ENCODE results near the gene ZCCHC13.
"Not testable (repeated sequence)": the region's sequence is repeated elsewhere in the genome, so short reads cannot be mapped to it uniquely, and the experiment has no call there.

Gene ZCCHC13

DNA sequence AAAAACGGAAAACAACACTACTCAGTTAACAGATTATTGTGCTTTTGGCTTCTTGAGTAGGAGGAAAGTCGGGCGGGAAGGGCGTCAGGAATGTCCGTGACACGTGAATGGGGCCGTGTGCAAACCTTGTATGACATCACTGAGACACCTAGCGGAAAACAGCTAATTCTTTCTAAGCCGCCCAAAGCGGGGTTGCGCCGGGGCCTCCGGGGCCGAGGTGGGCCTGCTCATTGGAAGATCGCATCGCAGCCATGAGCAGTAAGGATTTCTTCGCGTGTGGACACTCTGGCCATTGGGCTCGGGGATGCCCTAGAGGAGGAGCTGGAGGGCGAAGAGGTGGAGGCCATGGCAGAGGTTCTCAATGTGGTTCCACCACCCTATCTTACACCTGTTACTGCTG is at the start of gene ZCCHC13:
Gene ZCCHC13 (plus strand): TSS at position 165 of the 400 bp plus-strand sequence. CDS start 87 bp downstream, at position 252.
- DNase-seq (ENCODE audit: low spot score) = no peak

DNA sequence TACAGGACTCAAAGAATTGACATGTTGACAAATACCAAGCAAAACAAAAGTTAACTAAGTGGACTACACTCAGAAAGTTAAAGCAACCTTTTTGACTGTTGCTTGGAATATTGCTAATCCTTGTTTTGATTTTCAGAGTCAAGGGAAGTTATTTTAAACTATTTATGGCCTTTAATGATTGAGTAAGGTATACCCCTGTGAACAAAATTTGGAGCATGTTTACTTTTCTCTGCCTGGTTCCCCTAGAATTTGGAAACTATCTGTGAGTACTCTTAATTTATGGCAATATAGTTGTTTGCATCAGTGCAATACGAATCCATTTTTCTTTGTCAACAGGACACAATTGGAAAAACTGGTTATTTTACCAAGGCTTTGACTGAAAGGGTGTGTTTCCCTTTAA is 45.9 kb upstream of the ZCCHC13 start:
- not testable (repeated sequence) for DNase-seq (ENCODE audit: low spot score)

DNA sequence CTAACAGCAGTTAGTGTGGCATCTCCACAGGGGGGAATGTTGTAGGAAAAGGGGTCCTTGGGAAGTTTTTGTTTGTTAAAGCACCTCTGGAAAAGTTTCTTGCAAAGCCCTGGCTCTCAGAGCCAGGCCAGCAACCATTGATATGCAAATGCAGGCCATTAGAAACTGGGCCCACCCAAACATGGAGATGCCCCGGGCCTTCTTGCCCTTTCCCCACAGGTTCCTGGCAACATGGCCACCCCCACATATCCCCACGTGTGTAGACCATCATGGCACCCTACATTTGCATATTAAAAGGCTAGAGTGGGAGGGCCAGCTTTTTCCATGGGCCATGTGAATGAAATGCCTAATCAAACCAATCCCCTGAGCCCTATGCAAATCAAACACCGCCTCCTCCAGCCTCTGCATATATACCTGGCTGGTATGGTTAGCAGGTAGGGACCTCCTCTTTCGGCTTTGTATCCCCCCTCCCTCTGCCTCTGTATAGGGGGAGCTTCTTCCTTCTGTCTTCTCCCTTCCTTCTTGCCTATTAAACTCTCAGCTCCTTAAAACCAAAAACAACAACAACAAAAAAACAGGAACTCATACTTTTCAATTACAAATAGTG is 44.0 kb upstream of the ZCCHC13 start:
- no peak for DNase-seq (ENCODE audit: low spot score)

DNA sequence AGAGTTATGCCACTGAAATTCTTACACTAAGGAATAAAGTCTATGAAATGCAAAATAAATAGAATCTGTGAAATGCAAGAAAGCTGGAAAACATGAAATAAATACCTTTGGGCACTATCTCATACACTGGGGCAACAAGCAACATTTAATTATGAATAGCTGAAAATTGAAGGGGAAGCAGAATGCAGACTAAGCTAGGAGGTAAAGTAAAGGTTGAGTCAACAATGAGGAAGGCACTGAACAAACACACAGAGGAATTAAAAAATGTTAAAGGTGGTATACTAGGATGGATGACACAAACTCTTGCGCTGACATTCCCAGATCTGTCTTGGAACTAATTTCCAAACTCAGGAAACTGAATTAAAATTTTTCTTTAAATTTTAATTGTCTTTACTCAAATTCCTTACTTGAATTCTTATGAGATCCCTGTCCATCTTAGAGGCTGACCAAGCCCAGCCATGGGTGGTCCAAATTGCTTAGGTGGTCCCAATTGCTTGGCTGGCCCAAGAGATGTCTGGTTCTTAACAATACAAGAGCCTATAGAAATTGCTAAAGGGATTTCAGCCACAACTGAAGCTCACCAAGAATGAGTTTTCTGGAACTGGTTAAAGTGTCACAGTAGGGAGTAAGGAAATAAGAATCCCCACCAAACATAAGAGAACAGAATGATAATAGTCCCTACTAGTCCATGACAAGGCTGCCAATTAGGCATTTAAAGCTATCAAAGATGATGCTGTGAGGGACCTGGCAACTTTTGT is 41.3 kb upstream of the ZCCHC13 start:
- DNase-seq (ENCODE audit: low spot score) = no peak

DNA sequence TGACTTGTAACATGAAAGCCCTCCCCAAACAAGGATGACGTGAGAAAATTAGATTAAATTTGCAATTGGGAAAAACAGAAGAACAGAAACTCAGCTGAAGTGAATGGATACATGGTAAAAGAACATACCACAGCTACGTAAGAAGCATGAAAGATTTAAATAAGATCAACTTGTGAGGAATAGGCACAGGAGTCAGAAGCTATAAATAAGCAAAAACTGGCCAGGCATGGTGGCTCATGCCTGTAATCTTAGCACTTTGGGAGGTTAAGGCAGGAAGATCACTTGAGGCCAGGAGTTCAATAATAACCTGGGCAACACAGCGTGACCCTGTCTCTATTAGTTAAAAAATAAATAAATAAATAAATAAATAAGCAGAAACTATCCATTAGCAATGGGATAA is 33.6 kb upstream of the ZCCHC13 start:
- DNase-seq (ENCODE audit: low spot score) = no peak

DNA sequence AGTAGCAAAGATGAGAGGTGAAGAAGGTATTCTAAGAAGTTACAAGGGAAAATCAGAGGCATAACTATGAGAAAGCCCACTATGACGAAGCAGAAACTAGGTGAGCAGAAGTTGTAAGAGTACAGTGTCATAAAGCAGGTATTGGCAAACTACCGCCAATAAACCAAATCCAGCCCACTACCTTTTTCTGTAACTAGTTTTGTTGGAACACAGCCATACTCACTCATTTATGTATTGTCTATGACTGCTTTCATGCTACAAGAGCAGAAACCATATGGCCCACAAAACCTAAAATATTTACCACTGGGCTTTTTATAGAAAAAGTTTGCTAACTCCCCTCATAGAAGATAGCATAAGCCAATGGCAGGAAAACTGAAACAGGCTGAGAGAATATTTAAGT is 31.8 kb upstream of the ZCCHC13 start:
- no peak for DNase-seq (ENCODE audit: low spot score)

DNA sequence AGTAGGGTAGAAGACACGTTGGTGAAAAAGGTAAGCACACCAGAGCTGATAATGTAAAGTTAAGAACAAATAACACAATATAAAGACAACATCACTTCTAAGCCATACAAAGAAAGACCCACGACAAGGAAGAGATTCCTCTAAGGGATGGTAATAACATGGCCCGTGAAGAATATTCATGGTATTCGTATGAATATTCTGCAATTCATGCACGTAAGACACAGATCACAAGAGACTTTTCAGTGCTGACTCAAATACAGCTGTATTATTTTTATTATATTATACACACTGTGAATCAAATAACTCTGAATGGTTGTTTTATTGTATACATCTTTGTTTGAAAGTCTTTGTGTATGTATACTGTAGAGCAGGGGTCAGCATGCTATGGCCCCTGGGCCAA is 29.5 kb upstream of the ZCCHC13 start:
- no peak for DNase-seq (ENCODE audit: low spot score)

DNA sequence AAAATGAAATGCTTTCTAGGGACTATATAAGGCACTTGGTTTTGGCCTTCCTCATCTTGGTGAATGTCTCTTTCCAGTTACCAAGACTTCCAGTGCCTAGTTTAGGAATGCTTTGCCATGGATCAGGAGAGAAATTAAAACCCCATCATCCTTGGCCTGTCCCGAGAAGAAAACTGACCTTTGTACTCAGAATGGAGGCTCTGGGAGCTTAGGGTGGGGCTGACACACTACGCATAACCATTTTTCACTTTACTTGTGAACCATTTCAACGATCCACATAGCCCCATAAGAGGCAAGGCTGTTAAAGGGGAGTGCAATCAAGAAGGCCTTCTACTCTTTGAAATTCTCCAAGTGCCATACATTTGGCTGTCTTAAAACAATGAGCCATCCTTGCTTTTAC is 26.7 kb upstream of the ZCCHC13 start:
- no peak for DNase-seq (ENCODE audit: low spot score)

DNA sequence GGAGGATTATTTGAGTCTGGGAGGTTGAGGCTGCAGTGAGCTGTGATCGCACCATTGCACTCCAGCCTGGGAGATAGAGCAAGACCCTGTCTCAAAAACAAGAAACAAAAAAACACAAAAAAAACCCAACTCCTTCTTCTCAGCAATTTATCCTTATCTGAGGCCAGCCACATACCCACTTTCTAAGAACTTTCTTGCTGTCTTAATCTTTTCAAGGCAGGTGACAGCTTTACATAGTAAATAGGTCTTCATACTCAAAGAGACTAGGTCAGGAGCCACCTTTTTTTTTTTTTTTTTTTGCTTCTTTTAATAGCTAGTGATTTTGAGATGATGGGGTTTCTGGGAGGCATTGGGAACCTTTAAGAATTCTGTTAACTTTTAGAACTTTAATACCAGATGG is 26.1 kb upstream of the ZCCHC13 start:
- DNase-seq (ENCODE audit: low spot score) = no peak

DNA sequence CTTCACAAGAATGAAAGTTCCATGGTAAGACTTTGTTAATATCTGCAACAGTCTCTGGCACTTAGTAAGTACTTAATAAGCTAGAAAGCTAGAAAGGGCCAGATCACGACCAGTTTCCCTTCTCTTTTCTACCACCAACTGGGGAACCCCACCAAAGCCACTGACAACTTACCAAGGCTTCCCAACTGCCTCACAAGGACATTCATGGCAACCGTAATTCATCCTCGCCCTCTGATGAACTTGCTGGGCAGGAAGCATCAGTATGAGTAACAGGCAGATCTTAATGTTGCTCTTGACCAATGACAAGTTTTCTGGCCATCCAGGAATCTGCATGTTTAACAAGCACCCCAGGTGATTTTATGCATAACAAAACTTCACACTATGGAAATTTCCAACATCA is 23.2 kb upstream of the ZCCHC13 start:
- DNase-seq (ENCODE audit: low spot score) = no peak

DNA sequence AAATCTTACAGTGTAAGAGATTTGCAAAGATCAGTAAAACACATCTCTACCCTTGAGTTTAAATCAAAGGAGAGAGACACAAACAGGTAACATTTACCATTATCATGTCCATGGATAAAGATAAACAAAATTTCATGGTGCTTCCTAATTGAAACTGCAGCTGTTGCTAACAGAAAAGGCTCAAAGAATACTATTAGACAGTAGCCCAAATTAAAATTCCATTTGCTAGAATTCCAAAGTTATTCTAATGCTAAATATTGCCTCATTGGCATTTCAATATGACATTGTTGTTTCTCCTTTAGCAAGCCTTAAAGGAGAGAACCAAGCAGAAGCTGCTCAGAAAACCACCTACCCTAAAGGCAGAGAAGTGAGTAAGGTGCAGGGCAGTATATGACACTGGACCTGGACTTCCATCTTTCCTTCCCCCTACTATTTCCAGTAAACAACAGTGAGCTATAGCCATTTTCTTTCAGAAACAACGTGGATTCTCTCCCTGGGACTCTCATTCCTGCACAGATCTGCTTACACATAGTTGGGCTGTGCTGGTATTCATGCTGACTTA is 19.5 kb upstream of the ZCCHC13 start:
- DNase-seq (ENCODE audit: low spot score) = no peak

DNA sequence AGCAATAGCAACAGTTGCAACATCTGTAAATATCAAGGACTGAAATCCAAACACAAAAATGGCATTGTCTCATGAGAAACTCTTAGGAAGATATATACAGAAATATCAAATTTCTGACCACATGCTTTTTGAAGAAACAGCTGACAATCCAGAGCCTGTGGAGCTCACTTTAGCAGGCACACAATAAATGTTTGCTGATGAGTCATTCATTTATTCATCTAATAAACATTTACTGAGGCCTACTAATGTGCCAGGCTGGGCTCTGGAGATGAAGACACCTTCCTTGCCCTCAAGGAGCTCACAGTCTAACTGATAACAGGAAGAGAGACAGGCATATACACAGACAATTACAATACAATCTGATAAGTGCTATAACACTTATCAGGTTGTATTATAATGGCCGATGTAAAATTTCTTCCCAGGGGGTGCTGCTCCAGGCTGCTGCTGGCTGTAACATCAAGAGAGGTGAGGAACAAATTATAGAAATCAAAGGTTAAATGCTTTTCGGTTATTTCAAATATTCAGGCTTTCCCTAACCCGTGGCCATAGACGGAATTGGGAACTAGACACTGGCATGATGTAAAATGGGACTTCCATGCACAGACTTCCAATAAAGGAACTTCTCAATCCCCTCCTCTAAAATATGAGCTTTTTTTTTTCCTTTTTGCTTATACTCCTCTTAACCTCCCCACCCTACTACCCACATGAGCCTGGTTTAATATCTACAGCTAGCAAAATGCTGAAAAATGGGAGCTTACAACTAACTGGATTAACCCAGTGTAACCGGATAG is 16.8 kb upstream of the ZCCHC13 start:
- DNase-seq (ENCODE audit: low spot score) = no peak

DNA sequence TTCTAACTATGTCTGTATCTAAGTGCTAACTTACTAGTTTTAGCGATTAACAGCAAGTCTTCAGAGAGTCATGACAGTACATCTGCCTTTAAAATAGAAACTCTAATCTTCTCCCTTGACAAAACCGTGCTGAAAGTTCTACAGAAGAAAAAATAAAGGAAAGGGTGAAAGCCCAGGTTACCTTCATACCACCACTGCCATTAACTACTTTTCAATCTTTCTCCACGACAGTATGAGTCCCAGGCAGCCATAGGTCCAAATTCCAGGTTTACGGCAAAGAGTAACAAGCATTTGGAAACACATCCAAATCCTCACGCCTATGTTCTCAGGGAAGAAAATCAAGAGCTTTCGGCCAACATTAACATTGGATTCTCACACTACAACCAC is 12.4 kb upstream of the ZCCHC13 start:
- no peak for DNase-seq (ENCODE audit: low spot score)

DNA sequence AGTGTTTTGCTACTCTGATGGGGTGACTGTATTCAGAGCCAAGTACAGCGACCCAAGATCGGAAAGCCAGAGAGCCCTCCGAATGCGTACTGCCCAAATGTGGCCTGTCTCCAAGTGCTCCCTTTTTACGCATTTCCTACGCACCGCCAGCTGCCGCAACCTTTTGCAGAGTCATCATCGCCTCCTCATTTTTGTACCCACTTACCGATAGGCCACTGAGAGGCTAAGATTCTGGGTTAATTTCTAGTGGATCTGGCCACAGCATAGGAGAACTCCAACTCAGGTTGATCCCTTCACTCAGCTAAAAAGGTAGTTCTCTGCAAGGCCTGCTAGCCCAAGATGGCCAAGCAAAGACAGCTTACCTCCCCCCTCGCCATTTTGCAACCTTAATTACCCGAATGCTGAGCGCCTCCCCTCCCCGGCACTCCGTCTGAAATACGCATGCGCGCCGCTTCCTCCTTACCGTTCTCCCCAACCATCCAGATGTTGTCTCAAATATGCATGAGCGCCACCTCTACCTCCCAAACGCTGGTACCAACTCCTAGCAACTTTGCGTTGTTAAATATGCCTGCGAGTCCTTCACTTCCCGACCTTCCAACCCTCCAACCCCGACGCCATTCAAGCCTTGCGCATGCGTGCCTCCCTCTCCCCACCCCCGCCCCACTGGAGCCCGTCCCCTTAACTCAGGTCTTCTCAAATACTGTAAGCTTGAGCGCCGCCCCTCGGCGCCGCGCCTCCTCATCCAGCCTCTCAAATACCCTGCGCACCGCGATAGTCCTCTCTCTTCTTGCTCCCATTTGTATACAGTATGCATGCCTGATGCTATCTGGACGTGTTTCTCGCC is 11.8 kb upstream of the ZCCHC13 start:
- peak; percentile 89 for DNase-seq (ENCODE audit: low spot score)

DNA sequence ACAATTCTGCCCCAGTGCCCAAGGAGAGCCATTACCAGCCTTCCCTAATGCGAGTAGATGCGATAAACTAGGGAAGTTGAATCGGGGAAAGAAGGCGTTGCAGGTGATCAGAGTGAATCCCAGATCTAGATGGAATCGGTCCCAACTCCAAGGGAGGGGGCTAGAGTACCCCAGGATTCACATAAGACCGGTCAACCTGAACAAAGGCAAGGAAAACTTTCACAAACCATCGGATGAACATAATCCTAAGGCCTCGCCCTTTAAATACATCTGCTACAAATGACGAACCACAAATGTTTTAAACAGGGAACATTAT is 11.2 kb upstream of the ZCCHC13 start:
- no peak for DNase-seq (ENCODE audit: low spot score)

DNA sequence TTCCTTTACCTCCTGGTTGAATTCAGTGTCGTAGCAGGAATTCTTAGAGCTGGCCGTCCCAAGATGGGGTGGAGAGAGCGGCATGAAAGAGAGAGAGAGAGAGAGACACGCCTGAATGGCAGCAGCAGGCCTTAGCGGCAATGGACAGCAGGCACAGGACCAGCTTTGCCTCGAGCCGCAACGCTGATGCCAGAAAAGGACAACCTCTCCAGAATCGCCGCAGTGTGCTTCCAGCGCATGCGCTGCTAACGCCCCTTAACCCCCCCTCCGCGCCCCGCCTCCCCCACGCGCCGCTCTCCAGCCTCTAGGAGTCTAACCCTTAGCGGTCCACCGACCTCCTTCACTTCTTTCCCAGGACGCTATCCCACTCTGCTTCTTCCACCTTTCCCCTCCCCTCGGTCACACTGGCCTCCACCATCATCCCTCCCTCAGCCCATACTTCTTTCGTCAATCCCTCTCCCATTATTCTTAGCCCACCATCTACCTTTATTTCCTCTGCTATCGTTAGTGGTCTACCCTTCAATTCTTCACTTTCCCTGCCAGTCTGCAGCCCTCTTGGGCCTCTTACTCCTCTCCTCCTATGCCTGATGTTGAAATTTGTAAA is 10.5 kb upstream of the ZCCHC13 start:
- peak; percentile 80 for DNase-seq (ENCODE audit: low spot score)

DNA sequence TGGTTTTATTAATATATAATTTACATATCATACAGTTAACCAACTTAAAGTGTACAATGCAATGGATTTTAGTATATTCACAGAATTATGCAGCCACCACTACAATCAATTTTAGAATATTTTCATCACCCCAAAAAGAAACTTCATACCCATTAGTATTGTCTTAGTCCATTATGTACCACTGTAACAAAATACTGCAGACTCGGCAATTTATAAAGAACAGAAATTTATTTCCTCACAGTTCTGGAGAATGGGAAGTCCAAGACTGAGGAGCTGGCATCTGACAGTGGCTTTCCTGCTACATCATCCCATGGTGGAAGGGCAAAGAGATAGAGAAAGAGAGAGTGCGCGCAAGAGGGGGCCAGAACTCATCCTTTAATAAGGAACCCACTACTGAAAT is 8.9 kb upstream of the ZCCHC13 start:
- DNase-seq (ENCODE audit: low spot score) = no peak

DNA sequence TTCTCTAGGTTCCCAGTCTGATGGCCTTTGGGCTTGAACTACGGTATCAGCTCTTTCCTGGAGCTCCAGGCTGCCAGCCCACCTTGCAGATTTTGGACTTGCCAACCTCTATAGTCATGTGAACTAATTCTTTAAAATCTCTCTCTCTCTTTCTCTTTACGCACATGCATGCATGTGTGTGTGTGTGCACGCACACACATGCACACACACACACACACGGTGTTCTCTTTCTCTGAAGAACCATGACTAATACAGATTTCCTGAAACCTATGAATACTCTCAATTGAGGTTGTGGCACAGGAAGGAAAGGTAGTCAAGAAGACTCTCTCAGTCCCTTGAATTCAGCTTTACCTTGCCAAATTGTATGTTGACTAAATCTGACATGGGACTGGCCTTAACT is 6.2 kb upstream of the ZCCHC13 start:
- no peak for DNase-seq (ENCODE audit: low spot score)

DNA sequence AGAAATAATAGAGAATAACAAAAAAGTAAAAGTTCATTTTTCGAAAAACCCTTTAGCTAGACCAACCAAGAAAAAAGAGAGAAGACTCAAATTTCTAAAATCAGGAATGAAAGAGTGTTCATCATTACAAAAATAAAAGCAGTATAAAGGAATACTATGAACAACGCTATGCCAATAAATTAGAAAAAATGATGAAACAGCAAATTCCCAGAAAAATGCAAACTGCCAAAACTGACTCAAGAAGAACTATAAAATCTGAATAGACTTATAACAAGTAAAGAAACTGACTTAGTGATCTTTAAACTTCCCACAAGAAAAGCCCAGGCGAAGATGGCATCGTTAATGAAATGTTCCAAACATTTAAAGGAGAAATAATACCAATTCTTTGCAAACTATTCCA is 3.1 kb upstream of the ZCCHC13 start:
- no peak for DNase-seq (ENCODE audit: low spot score)

DNA sequence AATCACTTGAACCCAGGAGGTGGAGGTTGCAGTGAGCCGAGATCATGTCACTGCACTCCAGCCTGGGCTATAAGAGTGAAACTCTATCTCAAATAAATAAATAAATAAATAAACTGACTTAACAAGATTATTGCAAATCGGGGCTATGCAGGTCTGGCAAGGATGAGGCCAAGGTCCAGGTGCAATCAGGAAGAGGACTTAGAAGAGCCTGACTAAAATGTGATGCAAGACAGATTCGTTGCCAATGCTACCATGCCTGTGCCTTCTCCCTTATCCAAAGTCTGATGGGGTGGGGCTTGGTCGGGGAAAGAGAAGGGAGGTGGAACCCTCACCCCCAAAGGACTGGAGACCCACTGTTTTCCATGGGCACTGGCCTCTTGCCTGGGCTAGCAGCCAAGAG is 14.7 kb downstream of the ZCCHC13 start:
- no peak for DNase-seq (ENCODE audit: low spot score)

DNA sequence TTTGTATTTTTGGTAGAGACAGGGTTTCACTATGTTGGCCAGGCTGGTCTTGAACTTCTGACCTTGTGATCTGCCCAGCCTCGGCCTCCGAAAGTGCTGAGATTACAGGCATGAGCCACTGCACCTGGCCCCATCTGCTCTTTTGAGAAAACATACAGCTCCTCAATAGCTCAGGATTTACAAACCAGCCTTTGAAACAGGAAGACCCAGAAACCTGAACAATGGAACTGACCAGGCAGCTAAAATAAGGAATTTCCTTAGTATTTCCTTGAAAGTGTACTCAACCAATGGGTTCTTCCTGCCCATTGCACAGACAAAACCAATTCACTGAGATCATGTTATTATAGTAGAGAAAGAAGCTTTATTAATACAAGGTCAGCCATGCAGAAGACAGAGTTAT is 15.3 kb downstream of the ZCCHC13 start:
- not testable (repeated sequence) for DNase-seq (ENCODE audit: low spot score)

DNA sequence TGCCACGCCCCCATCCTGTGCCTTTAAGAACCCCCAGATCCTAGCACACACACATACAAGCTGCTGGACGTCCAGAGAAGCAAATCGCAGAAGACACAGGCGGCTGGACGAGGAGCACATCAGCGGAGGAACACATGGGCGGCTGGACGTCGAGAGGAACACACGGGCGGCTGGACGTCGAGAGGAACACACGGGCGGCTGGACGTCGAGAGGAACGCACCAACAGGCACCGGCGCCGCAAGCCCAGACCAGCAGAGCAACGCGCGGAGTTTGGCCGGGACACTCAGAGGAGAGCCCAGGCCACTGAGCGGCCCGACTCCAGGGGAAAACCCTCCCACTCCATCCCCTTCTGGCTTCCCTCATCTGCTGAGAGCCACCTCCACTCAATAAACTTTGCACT is 17.2 kb downstream of the ZCCHC13 start:
- DNase-seq (ENCODE audit: low spot score) = no peak
